ENCODE data around the gene HLA-B.

The HLA-B gene

DNA sequence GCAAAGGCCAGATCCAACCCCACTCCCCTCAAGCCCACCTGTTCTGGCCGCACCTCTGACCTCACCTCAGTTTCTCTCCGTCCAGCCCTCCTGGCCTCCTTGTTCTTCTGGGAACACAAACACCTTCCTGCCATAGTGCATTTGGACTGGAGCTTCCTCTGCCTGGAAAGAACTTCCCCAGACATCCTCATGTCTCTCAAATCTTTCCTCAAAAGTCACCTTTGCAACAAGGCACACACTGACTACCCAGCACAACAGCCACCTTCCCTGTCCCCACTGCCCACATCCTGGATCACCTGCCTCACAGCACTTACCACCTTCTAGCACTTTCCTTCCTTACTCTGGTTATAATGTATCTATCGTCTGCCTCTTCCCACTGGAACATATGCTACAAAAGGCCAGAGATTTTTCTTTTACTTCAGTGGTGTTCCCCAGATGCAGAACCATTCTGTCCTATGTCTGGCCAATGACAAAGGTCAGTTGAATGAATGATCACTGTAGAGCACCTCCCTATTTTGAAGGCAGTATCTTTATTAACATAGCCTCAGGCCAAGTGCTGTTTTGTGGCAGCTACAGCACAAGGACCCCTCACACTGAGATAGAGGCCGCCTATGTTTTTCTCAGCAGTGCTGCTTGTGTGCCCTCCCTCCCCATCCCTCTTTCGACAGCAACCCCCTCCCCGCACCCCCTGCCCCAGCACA is 4.1 kb downstream of the HLA-B start:
- no peak for ATAC-seq

DNA sequence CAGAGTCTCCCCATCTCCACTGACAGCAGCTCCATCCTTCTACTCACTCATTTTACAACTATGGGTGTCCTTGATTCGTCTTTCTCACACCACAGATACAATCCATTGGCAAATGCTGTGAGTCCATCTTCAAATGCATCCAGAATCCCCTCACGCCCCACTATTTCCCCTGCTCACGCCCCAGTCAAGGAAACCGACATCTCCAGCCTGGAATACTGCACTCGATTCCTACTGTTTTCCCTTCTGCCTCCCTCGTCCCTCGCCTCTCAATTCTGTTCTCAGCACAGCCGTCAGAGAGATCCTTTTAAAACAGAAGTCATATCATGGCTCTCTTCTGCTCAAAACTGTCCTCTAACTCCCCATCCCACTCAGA is 4.7 kb downstream of the HLA-B start:
- no peak for ATAC-seq

DNA sequence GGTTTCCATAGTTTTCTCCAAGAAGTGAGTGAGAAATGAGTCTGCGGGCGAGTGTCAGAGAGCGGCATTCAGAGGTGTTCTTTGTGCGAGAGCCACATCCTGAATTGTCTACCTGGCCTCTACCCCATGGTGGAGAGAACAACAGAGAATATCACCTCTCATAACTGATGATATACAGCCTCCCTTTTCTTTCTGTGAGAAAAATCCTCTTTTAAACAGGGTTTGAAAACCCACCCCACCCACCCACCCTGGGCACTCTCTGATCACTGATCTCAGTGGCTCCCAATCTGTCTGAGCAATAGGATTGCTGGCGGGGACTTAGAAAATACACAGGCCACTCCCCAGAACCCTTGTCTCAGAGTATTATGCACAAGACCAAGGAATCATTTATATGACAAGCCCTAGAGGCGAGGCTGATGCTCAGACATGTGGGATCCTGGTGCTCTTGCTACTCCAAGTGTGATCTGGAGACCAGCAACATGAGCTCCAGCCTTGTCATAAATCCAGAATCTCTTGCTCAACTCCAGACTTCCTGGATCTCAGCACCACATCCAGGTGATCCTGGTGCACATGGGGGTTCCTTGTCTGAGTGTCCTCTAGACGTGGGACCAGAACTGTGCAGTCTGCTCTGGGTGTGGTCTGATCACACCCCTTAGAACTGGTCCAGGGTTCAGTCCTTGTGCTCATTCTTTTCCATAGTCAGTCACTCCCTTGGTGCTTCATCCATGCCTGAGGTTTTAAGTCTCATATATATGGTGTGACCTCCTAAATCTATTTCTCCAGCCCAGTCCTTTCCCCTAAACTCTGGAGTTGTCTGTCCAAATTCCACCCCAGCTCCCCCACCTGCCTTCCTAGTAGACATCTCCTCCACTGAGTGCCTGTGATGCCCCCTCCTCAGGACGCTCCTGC is 5.3 kb downstream of the HLA-B start:
- ATAC-seq: peak; percentile 6 to 15

DNA sequence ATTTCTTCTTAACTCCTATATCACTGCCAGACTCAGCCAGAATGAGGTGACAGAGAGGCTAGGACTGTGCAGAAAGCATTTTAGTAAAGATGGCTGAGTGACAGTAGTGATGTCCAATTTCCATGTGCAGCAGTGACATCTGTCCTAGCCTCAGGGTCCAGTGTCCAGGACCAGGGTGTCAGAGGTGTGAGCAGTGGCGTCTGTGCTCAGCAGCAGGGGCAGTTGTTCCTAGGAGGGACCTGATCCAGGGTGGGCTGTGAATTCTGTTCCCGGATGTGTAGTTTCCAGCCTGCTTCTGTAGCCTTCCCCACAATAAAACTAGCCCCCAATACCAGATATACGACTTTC is 6.0 kb downstream of the HLA-B start:
- peak in 1 of 2 donors; percentile 0 for ATAC-seq

DNA sequence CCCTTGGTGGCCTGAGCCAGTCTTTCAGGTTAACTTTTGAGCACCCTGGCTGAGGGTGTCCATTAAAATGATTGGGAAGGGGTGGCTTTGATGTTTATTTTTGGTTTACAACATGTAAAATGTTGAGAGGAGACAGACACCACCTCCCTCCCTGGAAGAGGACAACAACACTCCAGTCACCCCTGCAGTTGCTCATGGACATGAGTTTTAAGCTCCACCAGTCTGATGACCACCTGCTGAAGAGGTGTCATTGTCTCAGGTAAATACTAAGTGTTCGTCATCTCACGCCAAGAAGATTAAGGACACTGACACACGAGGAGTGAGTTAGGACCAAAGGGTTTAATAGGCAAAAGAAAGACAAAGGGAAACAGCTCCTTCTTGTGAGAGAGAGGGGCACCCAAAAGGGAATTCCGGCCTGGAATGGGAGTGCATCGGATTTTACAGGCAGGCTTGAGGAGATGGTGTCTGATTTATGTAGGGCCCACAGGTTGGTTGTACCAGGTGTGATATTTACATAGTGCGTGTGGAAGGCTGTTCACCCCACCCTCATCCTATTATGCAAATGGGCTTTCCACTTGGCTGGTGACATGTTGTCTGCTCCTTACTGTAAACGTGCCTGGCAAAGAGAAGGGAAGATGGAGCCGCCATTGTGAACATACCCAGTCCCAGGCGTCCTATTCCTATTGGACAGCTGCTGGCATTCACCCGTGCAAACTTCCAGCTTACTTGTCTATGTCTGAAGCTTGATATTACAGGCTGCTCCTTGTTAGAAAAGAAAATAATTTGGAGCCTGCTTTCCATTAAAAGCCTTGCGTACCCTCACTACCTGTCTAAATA is 6.6 kb downstream of the HLA-B start:
- no peak for ATAC-seq

DNA sequence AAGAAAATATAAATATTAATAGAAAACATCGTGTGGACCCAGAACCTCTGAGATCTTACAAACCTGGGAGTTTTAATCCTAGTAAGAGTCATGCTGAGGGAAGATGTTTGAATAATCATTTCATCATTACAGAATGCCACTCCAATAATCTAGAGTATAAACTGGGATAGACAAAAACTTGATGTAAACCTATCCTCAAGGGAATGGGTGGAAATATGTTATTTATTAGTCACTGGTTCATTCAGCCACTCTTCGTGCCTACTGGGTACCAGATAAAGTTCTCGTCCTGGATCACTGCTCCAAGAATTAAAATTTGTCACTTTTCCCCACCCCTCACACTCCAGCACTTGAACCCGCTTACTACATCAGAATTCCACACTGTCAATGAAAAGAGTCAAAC is 7.7 kb downstream of the HLA-B start:
- no peak for ATAC-seq

DNA sequence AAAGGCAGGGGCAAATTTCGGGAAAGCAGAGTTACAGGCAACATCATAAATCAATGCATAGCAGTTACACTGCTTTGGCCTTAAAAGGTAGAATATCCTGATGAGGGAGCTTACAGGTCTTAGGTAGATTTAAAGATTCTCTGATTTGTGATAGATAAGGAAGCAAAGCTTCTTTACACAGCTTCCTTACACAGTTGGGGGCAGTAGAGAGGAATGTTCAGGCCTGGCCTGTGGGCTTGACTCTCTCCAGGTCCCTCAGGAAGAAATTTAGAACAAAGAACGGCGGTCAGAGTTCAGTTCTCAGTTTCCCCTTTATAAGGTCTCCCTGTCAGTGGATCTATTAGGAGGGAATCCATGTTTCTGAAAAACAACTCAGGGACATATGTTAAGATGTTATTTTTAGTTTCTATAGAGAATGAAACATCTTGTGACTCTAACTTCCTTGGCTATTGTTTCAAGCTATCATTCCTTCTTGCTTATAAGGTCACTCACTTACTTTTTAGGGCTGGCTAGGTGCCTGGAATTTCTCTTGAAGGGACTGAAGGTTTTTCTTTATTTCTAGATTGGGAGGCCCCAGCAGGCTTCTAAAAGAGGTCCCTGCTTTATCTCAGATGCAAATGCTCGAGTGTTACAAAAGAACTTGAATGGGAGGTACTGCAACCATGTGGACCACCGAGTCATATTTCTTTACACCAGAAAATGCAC is 11.8 kb downstream of the HLA-B start:
- no peak for ATAC-seq

DNA sequence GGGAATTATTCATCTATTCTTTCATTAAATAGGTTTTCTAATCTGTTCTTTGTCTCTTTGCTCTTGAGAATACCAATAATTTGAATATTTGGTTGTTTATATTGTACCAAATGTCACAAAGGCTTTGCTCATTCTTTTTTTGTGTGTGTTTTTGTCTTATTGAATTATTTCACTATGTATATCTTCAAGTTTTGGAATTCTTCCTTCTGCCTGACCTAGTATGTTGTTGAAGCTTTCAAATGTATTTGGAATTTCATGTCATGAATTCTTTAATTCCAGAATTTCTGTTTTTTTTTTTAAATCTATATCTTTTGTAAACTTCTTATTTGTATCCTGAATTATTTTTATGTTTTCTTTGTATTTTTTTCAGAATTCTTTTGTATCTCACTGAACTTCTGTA is 16.8 kb downstream of the HLA-B start:
- ATAC-seq: no peak

DNA sequence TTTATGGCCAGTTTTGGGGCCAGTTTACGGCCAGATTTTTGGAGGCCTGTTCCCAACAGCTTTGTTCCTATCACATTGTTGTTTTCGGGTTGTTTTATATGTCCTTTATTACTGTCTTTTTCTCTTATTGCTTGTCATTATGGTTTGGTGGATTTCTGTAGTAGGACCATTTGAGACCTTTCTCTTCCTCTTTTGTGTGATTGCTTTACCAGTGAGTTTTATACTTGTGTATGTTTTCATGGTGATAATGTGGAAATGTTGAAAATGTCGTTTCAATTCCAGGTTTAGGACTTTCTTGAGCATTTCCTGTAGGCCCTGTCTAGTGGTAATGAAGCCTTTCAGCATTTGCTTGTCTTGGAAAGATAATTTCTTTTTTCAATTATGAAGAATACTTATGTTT is 17.8 kb downstream of the HLA-B start:
- ATAC-seq: no peak

DNA sequence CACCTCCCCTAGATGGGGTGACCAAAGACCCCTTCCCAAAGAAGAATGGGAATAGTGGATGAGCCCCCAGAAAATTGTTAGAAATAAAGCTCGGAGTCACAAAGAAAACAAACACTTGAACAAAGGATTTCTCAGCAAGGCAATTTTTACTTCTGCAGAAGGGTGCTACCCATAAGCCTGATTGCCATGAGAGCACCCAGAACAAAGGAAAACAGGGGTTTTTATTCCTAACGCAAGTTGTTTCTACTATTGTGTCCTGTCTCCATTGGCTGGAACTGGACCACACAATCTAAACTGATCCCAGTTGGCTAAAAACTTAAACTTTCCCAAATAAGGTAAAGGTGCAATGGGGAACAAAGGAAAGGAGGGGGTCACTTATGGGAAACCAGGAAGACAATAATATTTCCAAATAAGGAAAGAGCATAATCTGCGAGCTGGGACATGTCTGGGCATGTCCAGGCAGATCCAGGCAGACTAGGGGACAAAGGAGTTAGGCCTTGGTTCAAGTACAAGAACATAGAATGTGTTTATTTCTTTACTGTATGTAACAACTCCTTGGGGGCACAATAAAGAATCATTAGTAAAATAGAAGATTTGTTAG is 20.0 kb downstream of the HLA-B start:
- no peak for ATAC-seq

DNA sequence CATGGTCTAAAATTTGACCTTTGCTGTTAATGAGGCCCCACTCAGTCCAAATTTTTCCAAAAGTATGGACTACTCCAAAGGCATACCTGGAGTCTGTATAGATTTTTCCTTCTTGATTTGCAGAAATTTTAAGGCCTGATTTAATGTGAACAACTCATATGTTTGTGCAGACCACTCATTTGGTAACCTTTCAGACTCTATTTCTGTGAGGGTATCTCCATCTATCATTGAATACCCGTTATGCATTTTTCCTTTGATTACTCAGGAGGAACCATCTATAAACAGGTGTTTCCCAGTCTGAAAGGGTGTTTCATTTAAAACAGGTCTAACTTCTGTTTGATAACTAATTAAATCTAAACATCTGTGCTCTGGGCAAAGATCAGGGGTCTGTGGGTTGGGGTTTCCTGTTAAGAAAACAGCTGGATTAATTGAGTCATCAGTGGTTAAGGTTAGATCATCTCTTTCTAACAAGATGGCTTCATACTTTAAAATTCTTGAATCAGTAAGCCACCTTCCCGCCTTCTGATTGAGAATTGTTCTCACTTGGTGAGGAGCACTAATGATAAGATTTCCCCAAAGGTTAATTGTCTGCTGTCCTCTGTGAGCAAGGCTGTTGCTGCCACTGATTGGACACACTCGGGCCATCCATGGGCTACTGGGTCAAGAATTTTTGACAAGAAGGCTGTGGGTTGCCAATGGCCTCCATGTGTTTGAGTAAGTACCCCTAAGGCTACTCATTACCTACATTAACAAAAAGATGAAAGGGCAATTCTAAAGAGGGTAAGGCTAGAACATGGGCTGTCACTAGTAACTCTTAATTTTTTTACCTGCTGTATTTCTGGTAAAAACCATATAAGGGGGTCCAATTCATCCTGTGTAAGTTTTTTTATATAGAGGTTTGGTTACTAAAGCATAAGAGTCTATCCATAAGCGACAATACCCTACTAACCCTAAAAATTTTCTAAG is 24.1 kb downstream of the HLA-B start:
- peak; percentile 95 to 99 for ATAC-seq

DNA sequence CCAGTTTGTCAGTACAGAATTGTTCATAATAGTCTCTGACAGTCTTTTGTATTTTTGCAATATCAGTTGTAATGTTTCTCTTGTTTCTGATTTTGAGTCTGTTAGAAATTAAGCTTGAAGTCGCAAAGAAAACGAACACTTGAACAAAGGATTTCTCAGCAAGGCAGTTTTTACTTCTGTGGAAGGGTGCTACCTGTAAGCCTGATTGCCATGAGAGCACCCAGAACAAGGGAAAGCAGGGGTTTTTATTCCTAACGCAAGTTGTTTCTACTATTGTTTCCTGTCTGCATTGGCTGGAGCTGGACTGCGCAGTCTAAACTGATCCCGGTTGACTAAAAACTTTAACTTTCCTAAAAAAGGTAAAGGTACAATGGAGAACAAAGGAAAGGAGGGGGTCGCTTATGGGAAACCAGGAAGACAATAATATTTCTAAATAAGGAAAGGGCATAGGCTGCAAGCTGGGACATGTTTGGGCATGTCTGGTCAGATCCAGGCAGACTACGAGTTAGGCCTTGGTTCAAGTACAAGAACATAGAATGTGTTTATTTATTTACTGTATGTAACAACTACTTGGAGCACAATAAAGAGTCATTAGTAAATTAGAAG is 28.5 kb downstream of the HLA-B start:
- no peak for ATAC-seq

DNA sequence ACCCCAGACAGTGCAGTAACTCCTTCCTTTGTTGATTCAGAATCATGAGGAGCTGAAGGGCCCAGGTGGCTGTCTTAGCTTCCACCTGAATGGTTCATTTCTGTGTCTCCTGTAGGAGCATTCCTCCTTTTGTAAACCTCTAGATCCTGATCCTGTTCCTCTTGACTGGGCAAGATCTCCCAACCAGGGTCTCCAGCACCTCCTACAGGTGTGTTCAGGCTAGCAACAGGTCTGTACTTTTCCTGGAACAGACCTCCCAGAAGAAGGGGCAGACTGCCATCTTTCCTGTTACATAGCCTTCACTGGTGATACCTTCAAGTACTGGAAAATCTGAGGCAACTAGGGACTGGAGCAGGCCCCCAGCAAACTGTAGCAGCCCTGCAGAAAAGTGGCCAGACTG is 35.2 kb downstream of the HLA-B start:
- ATAC-seq: no peak

DNA sequence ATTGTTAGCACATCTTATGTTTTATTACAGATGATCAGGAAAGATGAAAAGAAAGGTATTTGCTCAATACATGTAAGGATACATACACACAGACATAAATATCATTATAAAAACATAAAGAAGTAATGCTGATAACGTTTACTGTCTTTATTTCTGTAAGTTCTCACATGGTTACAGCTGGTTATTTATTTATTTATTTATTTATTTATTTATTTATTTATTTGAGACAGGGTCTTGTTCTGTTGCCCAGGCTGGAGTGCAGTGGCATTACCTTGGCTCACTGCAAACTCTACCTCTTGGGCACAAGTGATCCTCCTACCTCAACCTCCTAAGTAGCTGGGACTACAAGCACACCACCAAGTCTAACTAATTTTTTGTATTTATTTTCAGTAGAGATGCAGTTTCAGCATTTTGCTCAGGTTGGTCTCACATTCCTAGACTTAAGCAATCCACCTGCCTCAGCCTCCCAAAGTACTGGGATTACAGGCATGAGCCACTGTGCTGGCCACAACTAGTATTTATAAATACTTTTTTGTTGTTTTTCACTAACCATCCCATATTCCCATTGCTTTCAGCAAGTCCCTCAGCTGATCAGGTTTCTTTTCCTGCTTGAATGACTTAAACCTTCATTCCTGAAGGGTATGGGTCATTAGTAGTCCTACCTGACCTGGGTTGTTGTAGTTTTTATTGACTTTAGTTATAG is 35.8 kb downstream of the HLA-B start:
- ATAC-seq: no peak

DNA sequence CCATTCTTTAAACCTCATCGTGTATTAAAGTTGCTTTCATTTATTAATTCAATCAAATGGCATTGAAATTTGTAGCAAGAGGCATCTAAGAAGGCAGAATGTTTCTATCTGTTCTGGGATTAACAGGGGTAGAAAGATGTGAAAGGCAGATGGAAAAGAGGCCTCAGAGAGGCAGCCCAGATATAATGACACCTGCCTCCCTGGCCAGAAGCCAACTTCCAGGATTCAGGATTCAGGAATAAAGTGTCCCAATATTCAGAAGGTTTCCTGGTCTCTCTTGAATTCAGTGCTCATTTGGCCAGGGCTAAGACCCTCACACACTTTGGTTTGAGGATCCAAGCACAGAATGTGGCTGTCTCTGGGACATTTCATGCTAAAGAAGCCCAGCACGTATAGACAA is 39.9 kb downstream of the HLA-B start:
- ATAC-seq: no peak

DNA sequence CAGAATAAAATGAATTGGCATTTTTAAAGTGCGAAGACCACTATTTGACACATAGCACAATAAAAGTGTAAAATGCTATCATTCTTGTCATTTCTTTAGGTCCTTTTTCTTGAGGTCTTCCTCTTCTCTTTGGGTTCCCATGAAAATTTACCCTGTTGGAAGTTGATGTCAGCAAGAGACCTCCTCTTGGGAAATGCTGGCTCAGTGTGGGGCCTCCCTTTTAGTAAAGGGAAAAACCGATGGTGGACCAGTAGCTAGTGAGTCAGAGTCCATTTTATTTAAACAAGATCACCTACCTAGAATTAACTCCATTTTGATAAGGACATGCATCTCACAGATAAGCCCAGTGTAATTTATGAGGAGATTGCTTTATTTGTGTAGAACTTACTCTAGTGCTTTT is 47.3 kb downstream of the HLA-B start:
- ATAC-seq: no peak

DNA sequence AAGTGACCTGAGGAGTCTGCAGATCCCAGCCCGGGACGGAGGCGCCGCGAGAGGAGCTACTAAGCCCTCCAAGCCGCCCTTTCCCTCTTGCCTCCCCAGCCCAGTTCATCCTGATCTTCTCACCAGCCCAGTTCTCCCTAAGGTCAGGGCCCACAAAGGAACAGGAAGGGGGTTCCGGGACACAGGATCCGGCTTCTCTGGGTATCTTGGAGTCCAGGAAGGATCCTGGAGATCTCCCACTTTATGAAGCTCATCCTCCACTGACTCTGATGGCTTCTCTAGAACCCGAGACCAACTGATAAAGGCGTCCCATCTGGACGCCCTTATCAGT is 48.2 kb downstream of the HLA-B start:
- ATAC-seq: no peak

DNA sequence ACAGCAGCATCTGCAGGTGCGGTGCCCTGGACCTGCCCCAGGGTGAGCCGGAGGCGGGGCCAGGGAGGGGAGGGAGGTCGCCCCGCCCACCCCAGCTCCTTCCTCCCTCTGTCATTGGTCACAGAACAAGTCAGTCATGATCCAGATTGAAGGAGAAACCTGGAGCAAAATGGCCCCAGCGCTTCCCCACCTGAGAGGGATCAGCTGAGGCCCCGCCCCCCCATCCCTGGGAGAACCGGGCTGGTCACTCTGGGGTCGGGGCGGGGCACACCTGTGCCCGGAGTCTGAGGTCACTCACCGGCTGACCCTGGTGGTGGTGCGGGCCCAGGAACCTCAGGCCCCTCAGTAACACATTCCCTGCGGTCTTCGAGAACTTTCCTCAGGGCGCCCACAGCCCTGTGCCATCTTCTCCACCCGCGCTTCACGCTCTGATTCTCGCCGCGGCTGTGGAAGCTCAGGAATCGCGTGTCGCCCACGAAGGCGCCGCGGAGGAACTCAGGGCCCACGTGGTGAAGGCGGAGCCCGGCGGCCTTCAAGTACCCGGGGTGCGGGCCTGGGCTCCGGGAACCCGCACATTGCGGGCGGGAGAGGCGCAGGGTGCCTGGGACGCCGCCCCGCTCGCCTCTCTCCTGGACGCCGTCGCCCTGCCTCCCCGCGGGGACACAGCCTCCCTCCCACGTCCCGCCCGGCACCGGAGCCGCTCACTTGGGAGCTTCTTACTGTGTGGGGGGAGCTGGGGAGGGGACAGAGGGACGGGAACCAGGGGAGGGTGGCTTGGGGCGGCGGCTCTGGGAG is 48.7 kb downstream of the HLA-B start:
- peak; percentile 77 to 93 for ATAC-seq

DNA sequence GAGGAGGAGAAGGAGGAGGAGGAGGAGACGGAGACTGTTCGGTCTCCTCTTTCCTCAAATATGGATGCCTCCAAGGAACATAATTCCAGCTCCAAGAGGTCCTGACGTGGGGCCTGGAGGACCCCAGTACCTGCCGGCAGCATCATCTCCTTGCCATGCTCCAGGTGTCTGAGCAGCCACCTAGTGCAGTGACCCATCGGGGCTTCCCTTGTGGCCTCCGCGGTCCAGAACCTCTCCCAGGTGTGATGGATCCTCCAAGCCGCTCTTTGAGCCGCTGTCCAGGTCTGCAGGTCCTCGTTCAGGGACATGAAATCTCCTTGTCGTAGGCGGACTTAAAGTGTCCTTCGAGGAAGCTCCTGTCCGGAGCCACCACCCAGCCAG is 49.3 kb downstream of the HLA-B start:
- ATAC-seq: no peak

Measured in activated CD4-positive, CD25-positive, alpha-beta regulatory T cell treated with anti-CD3 and anti-CD28 coated beads, Interleukin-2, amount 50 U/mL, for 24 hours (primary cell).